ENCODE data around the gene MFNG.

MFNG gene

DNA sequence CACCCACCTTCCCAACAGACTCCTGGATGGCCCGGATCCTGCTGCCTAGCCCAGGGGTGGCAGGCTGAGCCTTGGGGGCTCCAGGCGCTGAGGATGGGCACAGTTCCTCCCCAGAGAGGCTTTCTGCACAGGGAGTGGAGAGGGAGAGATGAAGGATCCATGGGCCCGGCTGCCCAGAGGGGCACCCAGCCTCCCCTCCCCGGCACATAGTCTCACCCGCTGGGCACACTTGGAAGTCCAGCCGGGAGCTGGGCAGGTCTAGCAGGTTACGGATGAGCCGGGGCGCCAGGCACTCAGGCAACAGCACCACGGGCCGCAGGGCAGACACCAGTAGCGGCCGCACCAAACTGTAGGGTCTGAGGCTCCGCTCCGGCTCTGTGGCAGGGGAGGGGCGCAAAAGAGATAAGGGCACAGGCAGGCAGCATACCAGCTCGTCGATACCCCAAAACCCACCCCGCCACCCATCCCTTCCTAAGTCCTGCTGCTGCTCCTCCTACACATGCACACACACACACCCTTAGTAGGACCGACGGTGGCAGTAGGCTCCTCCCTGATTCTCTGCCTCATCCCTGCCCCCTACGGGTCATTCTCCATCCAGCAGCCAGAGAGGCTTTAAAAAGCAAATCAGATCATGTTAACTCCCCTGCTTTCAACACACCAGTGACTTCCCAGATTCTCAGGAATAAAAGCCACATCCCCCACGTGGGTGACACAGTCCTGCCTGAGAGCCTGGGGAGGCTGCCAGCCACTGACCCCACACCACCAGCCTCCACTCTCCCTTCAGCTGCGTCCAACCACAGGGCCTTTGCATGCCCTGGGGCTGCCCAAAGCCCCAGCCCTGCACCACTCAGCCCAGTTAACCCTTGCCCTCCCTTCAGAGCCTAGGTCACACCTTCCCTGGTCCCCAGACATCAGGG, 6.5 kb upstream of the MFNG start:
- DNase-seq (ENCODE audit: low spot score), result peak; percentile 65

DNA sequence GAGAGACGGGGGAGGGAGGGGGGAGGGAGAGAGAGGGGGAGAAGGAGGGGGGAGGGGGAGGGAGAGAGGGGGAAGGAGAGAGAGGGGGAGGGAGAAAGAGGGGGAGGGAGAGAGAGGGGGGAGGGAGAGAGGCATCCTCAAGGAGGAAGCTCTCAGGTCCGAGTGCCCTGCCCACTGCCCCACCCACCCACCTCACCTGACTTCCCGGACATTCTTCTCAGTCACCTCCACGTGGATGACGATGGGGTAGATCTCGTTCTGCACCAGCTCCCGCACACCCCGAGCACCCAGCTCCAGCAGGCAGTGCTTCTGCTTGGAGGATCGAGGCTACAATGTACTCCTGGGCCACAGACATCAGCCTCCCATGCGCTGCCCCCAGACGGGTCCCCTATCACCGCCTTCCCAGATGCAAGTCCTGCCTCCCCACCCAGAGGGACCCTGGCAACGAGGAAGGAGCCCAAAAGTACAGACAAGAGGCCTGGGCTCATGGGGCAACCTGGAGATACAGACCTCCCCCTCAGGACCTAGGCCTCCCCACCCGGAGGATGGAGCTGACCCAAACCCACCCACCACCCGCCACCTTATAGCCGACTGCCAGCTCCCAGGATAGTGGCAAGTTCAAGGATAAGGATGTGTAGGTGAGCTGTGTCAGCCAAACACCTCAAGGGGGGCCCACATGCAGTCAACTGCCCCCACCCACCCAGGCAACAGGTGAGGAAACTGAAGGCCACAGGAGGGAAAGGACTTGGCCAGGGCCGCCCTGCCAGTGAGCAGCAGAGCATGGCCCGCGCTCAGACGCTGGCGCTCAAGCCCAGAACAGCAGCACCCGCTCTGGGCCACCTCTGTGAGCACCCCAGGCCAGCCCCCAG, 5.6 kb upstream of the MFNG start:
- DNase-seq (ENCODE audit: low spot score), result no peak

DNA sequence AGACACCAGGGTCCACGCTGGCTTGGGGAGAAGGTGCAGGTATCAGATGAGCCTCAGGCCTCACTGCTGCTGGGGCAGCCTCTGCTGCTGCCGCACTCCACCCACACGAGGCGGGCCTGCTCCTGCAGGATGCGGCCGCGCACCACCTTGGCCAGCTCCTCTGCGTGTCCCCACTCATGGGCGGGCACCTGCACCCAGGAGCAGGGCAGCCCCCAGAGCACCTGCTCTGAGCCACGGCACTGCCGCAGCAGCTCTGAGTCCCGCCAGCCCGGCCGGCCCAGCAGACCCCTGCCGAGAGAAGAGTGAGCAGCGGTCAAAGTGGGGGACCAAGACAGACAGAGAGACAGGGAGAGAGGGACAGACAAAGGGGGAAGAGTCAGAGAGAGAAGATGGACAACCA, 4.9 kb upstream of the MFNG start:
- no peak for DNase-seq (ENCODE audit: low spot score)

DNA sequence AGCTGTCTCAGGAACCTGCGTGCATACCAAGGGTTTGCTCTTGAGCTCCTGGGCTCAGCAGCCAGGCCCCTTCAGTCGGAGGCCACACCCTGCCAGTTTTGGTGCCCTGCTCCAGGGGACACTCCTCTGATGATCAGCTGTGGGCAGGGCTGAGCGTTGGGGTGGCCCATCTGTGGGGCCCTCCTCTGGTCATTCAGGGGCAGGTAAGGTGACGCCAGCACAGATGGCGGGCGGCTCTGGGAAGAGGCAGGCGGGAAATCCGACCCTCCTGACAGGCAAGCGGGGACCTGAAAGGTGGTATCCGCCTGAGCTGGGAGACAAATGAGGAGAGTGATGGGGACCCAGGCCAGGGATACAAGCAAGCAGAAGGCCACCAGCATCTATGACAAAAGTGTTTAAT, 3.8 kb upstream of the MFNG start:
- no peak for DNase-seq (ENCODE audit: low spot score)

DNA sequence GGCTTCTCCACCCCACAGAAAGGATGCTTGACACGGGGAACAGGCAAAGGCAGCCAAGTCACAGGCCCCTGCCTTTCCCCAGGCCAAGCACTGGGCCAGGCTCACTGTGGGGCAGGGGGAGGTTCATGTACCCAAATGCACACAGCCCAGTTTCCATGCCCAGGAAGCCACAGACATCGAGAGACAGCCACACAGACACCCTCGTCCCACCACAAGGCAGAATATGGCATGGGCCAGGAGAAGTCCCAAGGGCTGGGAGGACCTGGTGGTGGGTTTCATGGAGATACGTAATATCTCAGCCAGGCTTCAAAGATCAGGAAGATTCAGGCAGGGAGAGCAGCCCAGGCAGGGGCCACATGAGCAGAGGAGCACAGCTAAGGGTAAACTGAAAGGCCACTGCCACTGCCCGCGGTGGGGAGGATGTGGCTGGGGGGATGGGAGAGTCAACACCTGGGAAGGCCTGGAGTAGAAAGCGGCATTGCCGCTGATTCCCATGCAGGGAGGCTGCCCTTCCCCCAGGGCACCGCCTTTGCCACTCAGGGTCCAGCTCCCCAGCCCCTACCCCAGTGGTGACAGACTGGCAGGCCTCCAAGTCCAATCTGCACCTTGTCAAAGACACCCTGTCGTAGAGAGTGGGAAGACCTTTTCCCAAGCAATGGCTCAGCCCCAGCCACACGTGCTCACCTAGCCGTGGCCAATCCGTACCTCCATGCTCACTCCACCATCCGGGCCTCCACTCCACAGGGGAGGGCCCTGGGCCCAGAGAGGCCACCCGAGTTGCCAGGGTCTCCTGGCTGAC, 2.4 kb upstream of the MFNG start:
- no peak for DNase-seq (ENCODE audit: low spot score)

DNA sequence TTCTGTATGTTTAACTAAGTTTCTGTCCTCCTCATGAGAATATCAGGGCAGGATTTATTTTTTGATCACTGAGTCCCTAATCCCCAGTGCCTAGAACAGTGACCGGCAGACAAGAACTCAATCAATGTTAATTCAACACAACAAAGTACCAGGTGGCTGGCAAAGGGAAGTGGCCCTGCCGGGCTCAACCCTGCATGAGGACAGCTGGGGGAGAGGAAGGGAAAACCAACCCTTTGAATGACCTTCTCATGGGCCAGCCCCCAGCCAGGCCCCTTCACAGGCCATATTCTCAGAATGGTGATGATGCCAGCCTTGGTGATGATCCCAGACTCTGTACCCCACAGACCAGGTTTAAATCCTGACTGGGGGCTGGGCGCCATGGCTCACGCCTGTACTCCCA, 1.4 kb upstream of the MFNG start:
- DNase-seq (ENCODE audit: low spot score), result no peak

DNA sequence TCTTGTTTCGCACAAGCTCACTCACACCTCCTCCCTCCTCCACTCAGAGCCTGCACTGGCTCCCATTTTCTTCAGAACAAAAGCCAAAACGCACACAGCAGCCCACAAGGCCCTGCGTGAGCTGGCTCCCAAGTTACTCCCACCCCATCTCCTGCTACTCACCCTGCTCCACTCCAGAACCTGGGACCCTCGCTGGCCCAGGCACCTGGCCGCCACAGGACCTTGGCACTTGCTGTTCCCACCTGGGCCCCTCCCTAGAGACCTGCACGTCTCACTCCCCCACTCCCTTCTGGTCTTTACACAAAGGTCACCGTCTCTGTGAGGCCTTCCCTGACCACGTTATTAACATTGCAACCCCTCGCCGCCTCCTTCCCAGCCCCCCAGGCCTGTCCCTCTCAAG, 945 bp upstream of the MFNG start:
- DNase-seq (ENCODE audit: low spot score), result no peak

DNA sequence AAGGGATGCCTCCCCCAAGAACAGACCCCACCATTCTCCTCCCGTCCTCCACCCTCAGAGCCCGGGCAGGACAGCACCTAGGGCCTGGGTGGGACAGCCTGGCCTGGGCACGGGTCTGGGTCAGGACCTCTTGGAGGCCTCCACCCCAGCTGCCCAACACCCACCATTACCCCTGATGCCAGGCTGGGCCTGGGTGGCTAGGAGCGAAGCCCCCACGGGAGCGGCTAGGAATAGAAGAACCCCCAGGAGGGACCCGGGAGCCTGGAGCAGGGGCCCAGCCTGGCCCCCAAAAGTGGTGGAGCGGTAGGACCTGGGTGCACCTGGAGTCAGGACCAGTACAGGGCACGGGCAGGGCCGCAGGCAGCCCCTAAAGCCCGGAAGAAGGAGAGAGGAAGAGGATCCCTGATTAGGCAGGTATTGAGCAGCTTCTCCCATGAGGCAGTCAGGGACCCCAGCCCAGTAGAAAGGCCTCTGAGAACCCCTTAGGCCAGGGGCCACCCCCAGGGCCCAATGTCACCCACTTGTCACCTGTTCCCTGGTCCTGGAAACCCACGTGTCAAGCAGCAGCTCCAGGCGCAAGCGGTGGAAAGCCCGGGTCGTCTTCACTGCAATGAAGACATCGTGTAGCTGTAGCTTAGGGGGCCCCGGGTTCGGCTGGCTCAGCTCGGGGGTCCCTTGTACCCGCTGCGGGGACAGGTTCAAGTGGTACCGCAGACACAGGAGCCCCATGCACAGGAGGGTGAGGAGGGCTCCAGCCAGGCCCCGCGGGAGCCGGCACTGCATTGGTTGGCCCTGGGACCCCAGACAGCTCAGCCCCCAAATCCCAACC, 575 bp downstream of the MFNG start:
- DNase-seq (ENCODE audit: low spot score), result no peak

DNA sequence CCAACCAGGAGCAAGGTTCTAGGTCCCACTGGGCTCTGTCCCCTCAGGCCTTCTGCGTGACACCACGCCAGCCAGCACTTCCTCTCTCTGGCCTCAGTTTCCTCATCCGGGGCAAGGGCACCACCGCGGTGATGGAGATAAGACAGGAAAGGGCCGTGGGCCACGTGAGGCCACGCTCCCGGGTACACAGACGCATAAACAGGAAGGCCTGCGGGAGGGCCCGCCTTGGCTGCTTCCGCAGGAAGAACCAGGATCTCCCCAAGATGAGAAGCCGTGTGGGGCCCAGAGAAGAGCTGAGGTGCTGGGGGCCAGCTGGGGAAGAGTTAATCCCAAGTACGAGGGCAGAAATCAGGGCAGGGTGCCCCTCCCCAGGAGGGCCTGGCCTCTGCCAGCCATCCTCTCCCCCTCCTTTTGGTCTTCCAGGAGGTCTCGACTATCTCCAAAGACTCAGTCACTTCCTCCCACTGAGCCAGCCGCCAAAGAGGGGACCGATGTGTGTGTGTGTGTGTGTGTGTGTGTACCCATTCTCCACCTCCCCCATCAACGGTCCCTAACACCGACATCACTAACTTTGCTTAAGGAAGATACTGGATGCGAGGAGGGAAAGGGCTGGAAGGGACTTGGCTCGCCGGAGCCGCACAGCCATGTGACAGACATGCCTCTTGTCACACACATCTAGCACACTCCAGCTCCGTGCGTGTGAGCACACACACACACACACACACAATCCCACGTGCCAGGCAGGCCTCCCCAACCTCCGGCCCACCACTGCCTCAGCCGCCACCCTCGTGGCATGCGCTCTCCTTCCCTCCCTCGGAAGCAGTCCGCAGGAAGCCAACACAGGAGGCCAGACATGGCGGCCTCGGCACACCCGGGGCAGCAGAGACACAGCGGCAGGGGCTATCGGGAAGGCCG, 1.4 kb downstream of the MFNG start:
- peak; percentile 80 for DNase-seq (ENCODE audit: low spot score)

DNA sequence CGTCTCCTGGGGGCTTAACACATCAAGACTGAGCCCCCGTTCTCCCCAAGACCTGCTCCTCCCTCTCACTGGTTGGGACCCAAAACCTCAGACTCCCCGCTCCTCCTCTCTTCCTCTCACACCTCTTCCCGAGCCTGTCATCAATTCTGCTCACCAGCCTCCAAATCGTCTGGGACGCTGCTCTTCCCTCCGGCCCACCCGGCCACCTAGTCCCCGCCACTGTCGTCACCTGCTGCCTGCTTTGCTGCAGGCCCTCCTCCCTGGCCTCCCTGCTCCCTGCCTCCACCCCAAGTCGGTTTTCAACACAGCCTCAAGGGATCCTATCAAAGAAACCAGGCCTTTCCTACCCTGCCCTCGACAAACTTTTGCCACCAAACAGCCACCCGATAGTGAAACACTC, 3.1 kb downstream of the MFNG start:
- no peak for DNase-seq (ENCODE audit: low spot score)

DNA sequence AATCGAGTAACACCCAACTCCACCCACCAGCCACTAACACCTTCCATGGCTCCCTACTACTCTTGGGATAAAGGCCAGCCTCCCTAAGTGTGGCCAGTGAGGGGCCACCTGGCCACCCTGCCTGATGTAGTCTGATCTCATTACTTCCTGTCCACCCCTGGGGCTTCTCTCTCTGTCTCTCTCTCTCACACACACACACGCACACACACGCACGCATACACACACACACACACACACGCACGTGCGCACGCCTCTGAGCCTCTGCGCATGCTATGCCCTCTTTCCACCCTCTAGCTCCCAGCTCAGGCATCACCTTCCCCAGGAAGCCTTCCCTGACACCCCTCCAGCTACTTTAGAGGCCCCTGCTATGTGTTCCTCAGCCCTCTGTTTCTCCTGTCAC, 3.9 kb downstream of the MFNG start:
- no peak for DNase-seq (ENCODE audit: low spot score)

DNA sequence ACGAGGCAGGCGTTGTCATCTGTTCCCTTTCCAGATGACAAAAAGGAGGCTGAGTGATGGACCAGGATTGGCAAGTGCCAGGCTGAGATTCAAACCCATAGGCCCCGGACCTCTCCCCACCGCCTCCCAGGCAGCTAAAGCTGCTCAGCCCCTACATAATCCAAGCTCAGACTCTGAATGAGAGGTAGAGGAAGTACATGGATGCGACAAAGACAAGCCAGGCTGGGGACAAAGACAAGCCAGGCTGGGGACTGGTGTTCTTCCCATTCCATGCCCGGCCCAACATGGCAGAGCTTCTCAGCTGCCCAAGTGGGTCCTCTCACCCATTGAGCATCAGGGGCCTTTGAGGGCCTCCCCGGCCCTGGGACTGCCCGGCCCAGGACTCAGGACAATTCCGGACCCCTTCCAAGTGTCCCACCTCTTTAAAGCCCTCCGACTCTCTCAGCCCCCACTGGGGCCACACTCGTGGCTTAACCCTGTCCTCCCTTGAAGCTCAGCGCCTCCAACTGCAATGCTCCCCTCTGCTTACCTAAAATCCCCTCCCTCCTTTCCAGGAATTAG, 4.8 kb downstream of the MFNG start:
- no peak for DNase-seq (ENCODE audit: low spot score)

DNA sequence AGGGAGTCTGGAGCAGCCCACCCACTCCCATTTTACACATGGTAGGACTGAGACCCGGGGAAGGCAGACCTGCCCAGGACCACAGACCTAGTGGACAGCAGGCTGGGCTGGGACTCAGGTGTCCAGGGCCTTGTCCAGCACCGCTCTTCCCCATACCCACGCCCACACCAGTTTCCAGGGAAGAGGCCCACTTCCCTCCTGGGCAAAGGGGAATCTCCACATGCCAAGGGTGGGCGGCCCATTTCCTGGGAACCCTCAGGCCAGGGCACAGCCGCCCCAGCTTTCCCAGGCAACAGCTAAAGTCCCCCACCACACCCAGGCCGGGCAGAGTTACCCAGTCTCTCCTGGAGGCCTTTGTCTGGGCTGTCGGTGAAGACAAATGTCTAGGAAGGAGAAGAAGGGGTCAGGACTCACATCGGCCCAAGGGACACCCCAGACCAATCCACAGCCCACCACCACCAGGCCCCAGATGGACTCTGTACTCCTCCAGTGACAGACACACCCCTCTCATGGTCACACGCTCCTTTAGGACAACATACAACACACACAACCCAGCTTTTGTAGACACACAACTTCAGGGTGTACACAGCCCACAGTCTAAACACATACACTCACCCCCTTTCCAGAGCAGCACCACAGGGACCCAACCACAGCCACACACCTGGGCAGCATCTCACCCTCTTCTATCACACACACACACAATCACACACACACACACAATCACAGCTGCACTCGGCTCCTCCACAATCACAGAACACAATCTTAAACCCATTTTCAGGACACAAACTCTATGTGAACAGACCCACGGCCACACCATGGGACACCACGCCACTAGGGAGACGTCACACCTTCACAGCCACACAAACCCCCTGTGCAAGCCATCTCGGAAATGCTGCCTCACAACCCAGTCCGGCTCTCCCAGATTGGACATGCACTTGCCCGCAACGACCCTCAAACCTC, 5.5 kb downstream of the MFNG start:
- no peak for DNase-seq (ENCODE audit: low spot score)

DNA sequence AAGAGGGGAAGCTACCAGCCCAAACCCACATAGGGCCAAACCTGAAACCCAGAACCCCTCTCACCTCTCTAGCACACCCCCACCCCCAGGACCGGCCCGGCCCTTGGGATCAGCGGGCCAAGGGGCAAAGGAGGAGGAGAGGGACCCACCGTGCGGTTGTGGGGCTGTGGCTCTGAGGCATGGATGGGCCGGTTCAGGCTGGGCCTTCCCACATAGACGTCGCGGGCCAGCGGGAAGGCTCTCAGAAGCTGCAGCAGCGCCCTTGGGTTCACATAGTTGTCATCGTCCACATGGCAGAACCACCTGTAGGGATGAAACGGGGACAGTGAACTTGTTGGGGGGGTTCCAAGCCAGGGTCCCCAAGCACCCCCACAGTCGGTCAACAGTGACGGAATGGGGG, 7.0 kb downstream of the MFNG start:
- no peak for DNase-seq (ENCODE audit: low spot score)

DNA sequence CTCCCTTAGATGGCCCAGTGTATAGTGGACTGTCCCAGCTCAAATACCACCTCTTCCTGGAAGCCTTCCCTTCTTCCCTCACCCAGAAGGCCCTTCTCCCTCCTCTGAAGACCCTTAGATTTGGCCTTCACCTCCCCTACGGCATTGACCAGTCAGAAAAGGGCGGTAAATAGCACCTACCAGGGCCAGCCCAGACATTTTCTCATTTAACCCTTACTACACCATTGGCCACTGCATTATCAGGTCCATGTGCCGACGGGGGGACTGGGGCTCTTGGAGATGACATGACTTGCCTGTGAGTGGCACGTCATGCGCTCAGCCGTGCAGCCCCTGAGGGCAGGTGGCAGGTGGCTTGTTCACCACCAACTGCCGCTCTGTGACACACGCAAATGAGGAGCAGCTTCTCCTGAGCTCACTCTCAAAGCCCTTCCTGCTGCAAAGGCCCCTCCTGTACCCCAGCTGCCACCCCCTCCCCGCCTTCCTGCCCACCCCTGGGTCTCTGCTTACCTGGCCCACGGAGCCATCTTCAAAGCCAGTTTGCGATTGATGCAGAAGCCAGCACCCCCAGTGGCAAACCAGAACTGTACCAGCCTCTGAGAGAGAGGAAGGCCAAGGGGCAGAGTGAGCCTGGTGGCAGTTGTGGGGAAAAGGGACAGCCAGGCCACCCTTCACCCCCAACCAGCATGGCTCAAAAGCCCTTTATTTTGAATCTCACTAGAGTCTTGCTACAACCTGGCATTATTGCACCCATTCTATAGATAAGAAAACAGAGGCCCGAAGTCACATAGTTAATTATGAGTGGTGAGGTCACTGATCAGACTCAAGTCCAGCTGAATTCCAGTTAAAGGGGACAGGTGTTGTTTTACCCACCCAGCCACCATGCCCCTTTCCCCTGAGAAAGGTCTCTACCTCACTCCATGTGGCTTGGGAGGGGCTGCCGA, 9.5 kb downstream of the MFNG start:
- DNase-seq (ENCODE audit: low spot score), result no peak

DNA sequence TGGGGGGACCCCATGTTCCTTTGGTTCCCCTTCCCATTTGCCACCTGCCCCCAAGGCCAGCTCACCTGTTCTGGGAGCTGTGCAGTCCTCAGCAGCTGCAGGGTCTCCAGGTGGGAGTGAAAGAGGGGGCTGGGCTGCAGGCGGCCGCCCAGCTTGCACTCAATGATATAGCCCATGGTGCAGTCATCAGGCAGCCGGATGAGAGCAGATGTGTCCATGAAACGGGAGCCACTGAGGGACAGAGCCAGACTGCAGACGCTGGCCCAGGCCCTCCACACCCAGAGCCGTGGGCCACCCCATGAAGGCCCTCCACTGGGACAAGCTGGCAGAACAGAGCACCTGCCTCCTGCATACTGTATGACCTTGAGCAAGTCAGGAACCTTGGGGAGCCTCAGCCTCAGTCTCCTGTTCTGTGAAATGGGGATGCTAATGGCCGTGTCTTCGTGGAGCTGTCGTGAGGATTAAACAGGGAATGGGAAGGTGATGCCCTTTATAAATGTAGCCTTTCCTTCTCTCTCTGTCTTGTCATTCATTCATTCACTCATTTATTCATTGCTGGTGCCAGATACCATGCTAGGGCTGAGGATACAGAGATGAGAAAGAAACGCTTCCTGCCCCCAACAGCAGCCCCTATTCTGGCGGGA, 11.6 kb downstream of the MFNG start:
- no peak for DNase-seq (ENCODE audit: low spot score)

DNA sequence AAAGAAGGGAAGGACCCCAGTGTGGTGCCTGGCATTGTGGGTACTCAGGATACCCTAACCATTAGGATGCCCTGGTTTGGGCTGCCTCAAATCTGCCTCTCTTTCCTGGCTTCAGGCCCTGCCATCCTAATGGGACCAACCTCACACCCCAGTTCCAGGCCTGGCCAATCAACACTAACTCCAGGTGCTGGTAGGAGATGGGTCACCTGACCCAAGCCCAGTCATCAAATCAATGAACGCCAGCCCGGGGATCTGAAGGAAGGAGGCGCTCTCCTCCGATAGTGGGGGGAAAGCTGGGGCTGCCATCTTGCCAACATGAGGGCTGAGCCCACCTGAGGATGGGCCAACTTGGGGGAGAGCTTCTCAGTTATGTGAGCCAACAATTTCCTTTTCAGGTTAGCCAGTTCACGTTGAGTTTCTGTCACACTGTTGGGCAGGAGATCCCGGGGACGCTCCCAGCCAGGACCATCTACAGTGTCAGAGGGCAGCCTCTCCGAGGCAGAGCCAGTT, 12.7 kb downstream of the MFNG start:
- DNase-seq (ENCODE audit: low spot score), result no peak

Data from CD4-positive, alpha-beta T cell treated with Interleukin-2 at 100 ng/mL for 4 hours (primary cell).